Subcutaneous abdominal adipose tissue (tissue), 5 donors: ENCODE results near the gene SOX1.
A peak's percentile ranks its signal among the peaks of the same experiment; 100 is the strongest.

Experiments used
- H3K27ac ChIP-seq: one replicate; pipeline ENCODE4 v1.7.0; 2013; ENCODE audit warnings: low read depth, mild to moderate bottlenecking, inconsistent platforms, low read length, moderate library complexity
- H3K27me3 ChIP-seq, 5 donors: one replicate each; pipeline ENCODE4 v1.7.0; 2013; ENCODE audit warnings: low read length in 5 of 5, inconsistent platforms in 1 of 5; ENCODE audit not compliant: control insufficient read depth in 5 of 5, insufficient read depth in 4 of 5
- H3K36me3 ChIP-seq, 5 donors: one replicate each; pipeline ENCODE4 v1.7.0; 2013; ENCODE audit warnings: low read length in 5 of 5; ENCODE audit not compliant: control insufficient read depth in 5 of 5, insufficient read depth in 5 of 5
- H3K4me1 ChIP-seq, 5 donors: one replicate each; pipeline ENCODE4 v1.7.0; 2013; ENCODE audit warnings: low read length in 5 of 5, mild to moderate bottlenecking in 3 of 5, moderate library complexity in 1 of 5; ENCODE audit not compliant: control insufficient read depth in 5 of 5, insufficient read depth in 5 of 5
- H3K4me3 ChIP-seq, 5 donors: one replicate each; pipeline ENCODE4 v1.7.0; 2013; ENCODE audit warnings: low read length in 5 of 5, low read depth in 1 of 5
- H3K9ac ChIP-seq, 5 donors: one replicate each; pipeline ENCODE4 v1.7.0; 2013; ENCODE audit warnings: low read length in 5 of 5, mild to moderate bottlenecking in 4 of 5, moderate library complexity in 3 of 5
- H3K9me3 ChIP-seq, 5 donors: one replicate each; pipeline ENCODE4 v1.7.0; 2013; ENCODE audit warnings: low read length in 5 of 5; ENCODE audit not compliant: control insufficient read depth in 5 of 5
- donor health status: healthy.
- donor health status: healthy.
- donor health status: healthy.
- donor health status: healthy.
- donor health status: healthy.

Gene SOX1

GRCh38 chr13:112064222-112064621, 2.7 kb upstream of the SOX1 start:
- H3K4me1 ChIP-seq: peaks cover 0 to 34% (median 24%) of the 10 kb centered on the region in 5 donors
- H3K27me3 ChIP-seq: peaks cover 50 to 71% (median 71%) of the 10 kb centered on the region in 5 donors
- H3K9ac ChIP-seq: no peak overlapping the region
- H3K9me3 ChIP-seq: no peaks in the 10 kb centered on the region
- no peak overlapping the region for H3K27ac ChIP-seq
- H3K36me3 ChIP-seq: no peaks in the 10 kb centered on the region
- H3K4me3 ChIP-seq: no peak overlapping the region

GRCh38 chr13:112065521-112065866, 1.5 kb upstream of the SOX1 start:
- Histone ChIP-seq H3K27me3 (peaks cover 44 to 71% (median 67%) of the 10 kb centered on the region in 5 donors), H3K4me3 (no peak overlapping the region), H3K9ac (no peak overlapping the region), H3K27ac (no peak overlapping the region), H3K36me3 (no peaks in the 10 kb centered on the region), H3K4me1 (peaks cover 0 to 34% (median 23%) of the 10 kb centered on the region in 5 donors), H3K9me3 (no peaks in the 10 kb centered on the region)

- Histone ChIP-seq H3K9me3 (no peaks in the 10 kb centered on the region), H3K27me3 (peaks cover 44 to 71% (median 66%) of the 10 kb centered on the region in 5 donors), H3K4me1 (peaks cover 0 to 30% (median 17%) of the 10 kb centered on the region in 5 donors), H3K4me3 (peak overlapping the region in 4 of 5 donors; percentile 32 to 45 (median 40)), H3K27ac (no peak overlapping the region), H3K9ac (no peak overlapping the region), H3K36me3 (no peaks in the 10 kb centered on the region)
These were observed 904 bp upstream of the SOX1 start for GRCh38 chr13:112065867-112066623.

- Histone ChIP-seq H3K4me3 (peak overlapping the region in 4 of 5 donors; percentile 32 to 45 (median 40)), H3K27me3 (peaks cover 44 to 71% (median 66%) of the 10 kb centered on the region in 5 donors), H3K4me1 (peaks cover 0 to 24% (median 12%) of the 10 kb centered on the region in 5 donors)
These were observed 335 bp upstream of the SOX1 start for GRCh38 chr13:112066624-112067004.

GRCh38 chr13:112067871-112068539, 1.1 kb downstream of the SOX1 start:
- Histone ChIP-seq H3K27ac (no peak overlapping the region), H3K4me1 (peaks cover 0 to 28% (median 10%) of the 10 kb centered on the region in 5 donors), H3K4me3 (no peak overlapping the region), H3K36me3 (no peaks in the 10 kb centered on the region), H3K9ac (no peak overlapping the region), H3K9me3 (no peaks in the 10 kb centered on the region), H3K27me3 (peaks cover 36 to 69% (median 61%) of the 10 kb centered on the region in 5 donors)

More at GRCh38 chr13:112066624-112067004, 335 bp upstream of the SOX1 start:
- H3K27ac ChIP-seq: no peak overlapping the region
- no peak overlapping the region for H3K9ac ChIP-seq
- H3K36me3 ChIP-seq: no peaks in the 10 kb centered on the region
- H3K9me3 ChIP-seq: no peaks in the 10 kb centered on the region

- Histone ChIP-seq H3K9me3 (no peaks in the 10 kb centered on the region), H3K9ac (no peak overlapping the region), H3K4me3 (no peak overlapping the region), H3K4me1 (peaks cover 0 to 31% (median 12%) of the 10 kb centered on the region in 5 donors), H3K27me3 (peaks cover 36 to 68% (median 59%) of the 10 kb centered on the region in 5 donors), H3K36me3 (no peaks in the 10 kb centered on the region), H3K27ac (no peak overlapping the region)
These were observed 1.7 kb downstream of the SOX1 start for GRCh38 chr13:112068540-112069060.

- no peak overlapping the region for H3K27ac ChIP-seq
- H3K27me3 ChIP-seq: peaks cover 36 to 68% (median 58%) of the 10 kb centered on the region in 5 donors
- H3K9ac ChIP-seq: no peak overlapping the region
- no peak overlapping the region for H3K4me3 ChIP-seq
- no peaks in the 10 kb centered on the region for H3K36me3 ChIP-seq
- H3K4me1 ChIP-seq: peaks cover 0 to 38% (median 17%) of the 10 kb centered on the region in 5 donors
- H3K9me3 ChIP-seq: no peaks in the 10 kb centered on the region
These were observed 2.3 kb downstream of the SOX1 start for GRCh38 chr13:112069061-112069844.

GRCh38 chr13:112069845-112070251, 2.9 kb downstream of the SOX1 start:
- peaks cover 0 to 39% (median 17%) of the 10 kb centered on the region in 5 donors for H3K4me1 ChIP-seq
- peaks cover 39 to 70% (median 59%) of the 10 kb centered on the region in 5 donors for H3K27me3 ChIP-seq
- no peak overlapping the region for H3K9ac ChIP-seq

GRCh38 chr13:112071102-112071722, 4.3 kb downstream of the SOX1 start:
- Histone ChIP-seq H3K4me3 (no peak overlapping the region), H3K4me1 (peaks cover 0 to 37% (median 16%) of the 10 kb centered on the region in 5 donors)

More at GRCh38 chr13:112069845-112070251, 2.9 kb downstream of the SOX1 start:
- Histone ChIP-seq H3K27ac (no peak overlapping the region), H3K36me3 (no peaks in the 10 kb centered on the region), H3K9me3 (no peaks in the 10 kb centered on the region), H3K4me3 (no peak overlapping the region)

More at GRCh38 chr13:112071102-112071722, 4.3 kb downstream of the SOX1 start:
- no peaks in the 10 kb centered on the region for H3K36me3 ChIP-seq
- H3K9ac ChIP-seq: no peak overlapping the region
- H3K27ac ChIP-seq: no peak overlapping the region
- H3K27me3 ChIP-seq: peaks cover 51 to 73% (median 61%) of the 10 kb centered on the region in 5 donors
- H3K9me3 ChIP-seq: no peaks in the 10 kb centered on the region
